NCI-H146 (cell line): ENCODE results near the gene ARMH1.
"Not testable (repeated sequence)": the region's sequence is repeated elsewhere in the genome, so short reads cannot be mapped to it uniquely, and the experiment has no call there.

Experiments
- DNase-seq: peaks from one replicate; lab custom pipeline; 2025; lab: John Stamatoyannopoulos, UW

ARMH1 gene

GRCh38 chr1:44694863-44695478, 20.5 kb downstream of the ARMH1 start:
- no peak for DNase-seq

GRCh38 chr1:44695671-44696070, 21.2 kb downstream of the ARMH1 start:
- no peak for DNase-seq

- no peak for DNase-seq
Measured at GRCh38 chr1:44696101-44696500, 21.6 kb downstream of the ARMH1 start.

- no peak for DNase-seq
Measured at GRCh38 chr1:44696789-44697345, 22.4 kb downstream of the ARMH1 start.

- DNase-seq: no peak
Measured at GRCh38 chr1:44698138-44698537, 23.6 kb downstream of the ARMH1 start.

- not testable (repeated sequence) for DNase-seq
Measured at GRCh38 chr1:44699375-44699774, 24.9 kb downstream of the ARMH1 start.

GRCh38 chr1:44700573-44700972, 26.1 kb downstream of the ARMH1 start:
- DNase-seq: no peak

GRCh38 chr1:44701141-44701573, 26.6 kb downstream of the ARMH1 start:
- DNase-seq: no peak

GRCh38 chr1:44705470-44705869, 31.0 kb downstream of the ARMH1 start:
- DNase-seq: no peak

- DNase-seq: peak; percentile 42
Measured at GRCh38 chr1:44705938-44706337, 31.4 kb downstream of the ARMH1 start.

GRCh38 chr1:44707112-44707881, 32.8 kb downstream of the ARMH1 start:
- no peak for DNase-seq

- no peak for DNase-seq
Measured at GRCh38 chr1:44707959-44708831, 33.7 kb downstream of the ARMH1 start.

GRCh38 chr1:44713321-44713781, 38.8 kb downstream of the ARMH1 start:
- DNase-seq: peak; percentile 74

GRCh38 chr1:44714532-44714931, 40.0 kb downstream of the ARMH1 start:
- no peak for DNase-seq

GRCh38 chr1:44714944-44715571, 40.5 kb downstream of the ARMH1 start:
- DNase-seq: peak; percentile 63

- DNase-seq: no peak
Measured at GRCh38 chr1:44717156-44717555, 42.6 kb downstream of the ARMH1 start.

GRCh38 chr1:44717653-44718052, 43.1 kb downstream of the ARMH1 start:
- no peak for DNase-seq

- no peak for DNase-seq
Measured at GRCh38 chr1:44718091-44718490, 43.6 kb downstream of the ARMH1 start.

GRCh38 chr1:44719318-44719717, 44.8 kb downstream of the ARMH1 start:
- DNase-seq: no peak

- no peak for DNase-seq
Measured at GRCh38 chr1:44720281-44720680, 45.8 kb downstream of the ARMH1 start.

GRCh38 chr1:44721485-44722361, 47.2 kb downstream of the ARMH1 start:
- peak; percentile 50 for DNase-seq
